Prostate gland (tissue), 2 donors: ENCODE data around the gene COMMD10. TPM values are rescaled to one million over a fixed set of nuclear protein-coding genes. Genes with fewer than 3 reads are reported as not detected.

Source experiments
- DNase-seq: peaks from one replicate; pipeline ENCODE4 v3.0.0-alpha.2; 2019; ENCODE audit warnings: low spot score
- H3K27ac ChIP-seq, 2 donors: fragments of 200-600 bp; sonication (generic); 2 replicates each; pipeline ENCODE4 v1.5.1; 2017 to 2019
- H3K27me3 ChIP-seq: fragments of 200-600 bp; sonication (generic); replicated peaks from 2 replicates; pipeline ENCODE4 v1.5.1; 2019; ENCODE audit not compliant: insufficient read depth
- H3K36me3 ChIP-seq, 2 donors: fragments of 200-600 bp; sonication (generic); 1 replicate in 1 of 2; 2 replicates in 1 of 2; pipeline versions ENCODE4 v1.5.1 to v1.8.1; 2017 to 2019
- H3K4me1 ChIP-seq: fragments of 200-600 bp; sonication (generic); replicated peaks from 2 replicates; pipeline ENCODE4 v1.5.1; 2019
- H3K4me3 ChIP-seq, 2 donors: fragments of 200-600 bp; sonication (generic); 2 replicates each; pipeline ENCODE4 v1.5.1; 2017 to 2019
- H3K9me3 ChIP-seq: fragments of 200-600 bp; sonication (generic); 2 replicates; pipeline ENCODE4 v1.5.1; 2017
- CTCF ChIP-seq, 4 experiments: fragments of 200-600 bp in 2 of 4; fragments of 450-650 bp in 2 of 4; sonication (generic) in 2 of 4; IDR thresholded peaks; 1 replicate in 3 of 4; 2 replicates in 1 of 4; pipeline ENCODE4 v1.5.1; 2016 to 2019; ENCODE audit warnings: antibody characterized with exemption in 4 of 4, mild to moderate bottlenecking in 2 of 4, moderate library complexity in 2 of 4
- POLR2A ChIP-seq: fragments of 450-650 bp; IDR thresholded peaks from one replicate; pipeline ENCODE4 v1.6.1; 2016; ENCODE audit warnings: antibody characterized with exemption, mild to moderate bottlenecking
- POLR2AphosphoS5 ChIP-seq: sonication (generic); formaldehyde crosslinking; IDR thresholded peaks from one replicate; pipeline ENCODE4 v1.6.1; 2017; ENCODE audit warnings: antibody characterized with exemption
- WGBS: methylation state at CpG from one replicate; pipeline ENCODE4 v1.1.5; 2018; 5-methylcytosine and 5-hydroxymethylcytosine counted together
- intact Hi-C: fragments of 100-400 bp; cut with DNase I; formaldehyde crosslinking; loops from one replicate; pipeline ENCODE4 v1.14.2; 2022
- total RNA-seq, 2 donors: library from RNA; depleted of rRNA; stranded (reverse); fragments of >200 nt; gene quantifications; one replicate each; pipeline ENCODE4 v1.1.0, GENCODE V29; 2016

The COMMD10 gene
- total RNA-seq, 2 donors from 2014 or later, result 26.6 to 27.9 TPM

GRCh38 chr5:116273448-116274242 lies 188.8 kb downstream of the COMMD10 start:
- Histone ChIP-seq H3K36me3 (no peaks in the 10 kb centered on the region), H3K4me1 (no peaks in the 10 kb centered on the region), H3K27ac (no peak overlapping the region), H3K27me3 (no peaks in the 10 kb centered on the region), H3K9me3 (no peaks in the 10 kb centered on the region), H3K4me3 (no peak overlapping the region)
- intact Hi-C loops, result no loop called here
- 43% methylated on average over 1 of the region's 1 CpG for WGBS
- no peak for DNase-seq
- TF ChIP-seq POLR2A (no peak), CTCF (IDR thresholded peaks at IDR 0.05) (no peak), POLR2AphosphoS5 (no peak)

- no peak for TF ChIP-seq CTCF (IDR thresholded peaks at IDR 0.05)
- WGBS, result 93% methylated on average over 1 of the region's 1 CpG
Measured at GRCh38 chr5:116274251-116274650, 189.4 kb downstream of the COMMD10 start.

GRCh38 chr5:116275282-116275681 lies 190.5 kb downstream of the COMMD10 start:
- no peak for TF ChIP-seq POLR2A
- no peak for TF ChIP-seq CTCF (IDR thresholded peaks at IDR 0.05)
- TF ChIP-seq POLR2AphosphoS5, result no peak
- DNase-seq, result no peak
- Histone ChIP-seq H3K4me3 (no peak overlapping the region), H3K27ac (no peak overlapping the region), H3K9me3 (no peaks in the 10 kb centered on the region), H3K36me3 (no peaks in the 10 kb centered on the region), H3K4me1 (no peaks in the 10 kb centered on the region), H3K27me3 (no peaks in the 10 kb centered on the region)
- 93% methylated on average over 3 of the region's 3 CpGs for WGBS
- intact Hi-C loops, result no loop called here

More at GRCh38 chr5:116274251-116274650, 189.4 kb downstream of the COMMD10 start:
- no peaks in the 10 kb centered on the region for H3K27me3 ChIP-seq
- H3K4me3 ChIP-seq, result no peak overlapping the region
- H3K36me3 ChIP-seq, result no peaks in the 10 kb centered on the region
- no peak overlapping the region for H3K27ac ChIP-seq
- H3K9me3 ChIP-seq, result no peaks in the 10 kb centered on the region
- intact Hi-C loops, result no loop called here
- DNase-seq, result no peak
- H3K4me1 ChIP-seq, result no peaks in the 10 kb centered on the region

- TF ChIP-seq CTCF (IDR thresholded peaks at IDR 0.05), result no peak
- TF ChIP-seq POLR2A, result no peak
- no peak for TF ChIP-seq POLR2AphosphoS5
- H3K36me3 ChIP-seq, result no peaks in the 10 kb centered on the region
- H3K4me1 ChIP-seq, result no peaks in the 10 kb centered on the region
- no peak overlapping the region for H3K27ac ChIP-seq
- intact Hi-C loops, result no loop called here
- no peaks in the 10 kb centered on the region for H3K27me3 ChIP-seq
- no peaks in the 10 kb centered on the region for H3K9me3 ChIP-seq
- no peak overlapping the region for H3K4me3 ChIP-seq
- no peak for DNase-seq
Measured at GRCh38 chr5:116276952-116277351, 192.1 kb downstream of the COMMD10 start.

- 93% methylated on average over 5 of the region's 5 CpGs for WGBS
- H3K4me1 ChIP-seq, result no peaks in the 10 kb centered on the region
- no peak for TF ChIP-seq POLR2AphosphoS5
- no peak for TF ChIP-seq POLR2A
- TF ChIP-seq CTCF (IDR thresholded peaks at IDR 0.05), result no peak
- no peaks in the 10 kb centered on the region for H3K27me3 ChIP-seq
- H3K27ac ChIP-seq, result no peak overlapping the region
- no peaks in the 10 kb centered on the region for H3K9me3 ChIP-seq
- H3K4me3 ChIP-seq, result no peak overlapping the region
- no peaks in the 10 kb centered on the region for H3K36me3 ChIP-seq
- intact Hi-C loops, result no loop called here
- DNase-seq, result no peak
Measured at GRCh38 chr5:116280149-116280803, 195.5 kb downstream of the COMMD10 start.
